HUES64 (cell line): ENCODE measurements around the gene EARS2.
A peak's percentile ranks its signal among the peaks of the same experiment; 100 is the strongest.
"Not testable (repeated sequence)": the region's sequence is repeated elsewhere in the genome, so short reads cannot be mapped to it uniquely, and the experiment has no call there.

Source experiments
- H3K27ac ChIP-seq: 2 replicates; pipeline ENCODE4 v1.7.0; 2013; ENCODE audit warnings: low read depth, low read length, inconsistent platforms
- H3K27me3 ChIP-seq: 2 replicates; pipeline ENCODE4 v1.6.1; 2013; ENCODE audit warnings: mild to moderate bottlenecking, low read length; ENCODE audit not compliant: insufficient read depth
- H3K36me3 ChIP-seq: 2 replicates; pipeline ENCODE4 v1.6.1; 2013; ENCODE audit warnings: mild to moderate bottlenecking, low read length; ENCODE audit not compliant: insufficient read depth
- H3K4me1 ChIP-seq: 2 replicates; pipeline ENCODE4 v1.6.1; 2013; ENCODE audit warnings: mild to moderate bottlenecking, low read length, moderate library complexity; ENCODE audit not compliant: insufficient read depth
- H3K4me3 ChIP-seq: 2 replicates; pipeline ENCODE4 v1.5.1; 2013; ENCODE audit warnings: mild to moderate bottlenecking, low read length, moderate library complexity
- H3K9ac ChIP-seq: 2 replicates; pipeline ENCODE4 v1.6.1; 2013; ENCODE audit warnings: mild to moderate bottlenecking, low read depth, low read length
- H3K9me3 ChIP-seq: 2 replicates; pipeline ENCODE4 v1.6.1; 2013; ENCODE audit warnings: low read depth, low read length; ENCODE audit not compliant: insufficient read depth
- WGBS: fragments of 150-250, 120-280 bp; methylation state at CpG from one replicate; pipeline ENCODE4 v1.1.7; 2013; ENCODE audit warnings: missing lambda C conversion rate; 5-methylcytosine and 5-hydroxymethylcytosine counted together

EARS2 gene

GRCh38 chr16:23494188-23494587, 63.0 kb downstream of the EARS2 start:
- H3K4me3 ChIP-seq = no peak overlapping the region
- no peak overlapping the region for H3K27ac ChIP-seq
- H3K9me3 ChIP-seq = no peaks in the 10 kb centered on the region
- no peaks in the 10 kb centered on the region for H3K4me1 ChIP-seq
- H3K27me3 ChIP-seq = no peaks in the 10 kb centered on the region
- WGBS = 96% methylated on average over 11 of the region's 11 CpGs
- H3K9ac ChIP-seq = no peak overlapping the region
- H3K36me3 ChIP-seq = peaks cover 81% of the 10 kb centered on the region

DNA sequence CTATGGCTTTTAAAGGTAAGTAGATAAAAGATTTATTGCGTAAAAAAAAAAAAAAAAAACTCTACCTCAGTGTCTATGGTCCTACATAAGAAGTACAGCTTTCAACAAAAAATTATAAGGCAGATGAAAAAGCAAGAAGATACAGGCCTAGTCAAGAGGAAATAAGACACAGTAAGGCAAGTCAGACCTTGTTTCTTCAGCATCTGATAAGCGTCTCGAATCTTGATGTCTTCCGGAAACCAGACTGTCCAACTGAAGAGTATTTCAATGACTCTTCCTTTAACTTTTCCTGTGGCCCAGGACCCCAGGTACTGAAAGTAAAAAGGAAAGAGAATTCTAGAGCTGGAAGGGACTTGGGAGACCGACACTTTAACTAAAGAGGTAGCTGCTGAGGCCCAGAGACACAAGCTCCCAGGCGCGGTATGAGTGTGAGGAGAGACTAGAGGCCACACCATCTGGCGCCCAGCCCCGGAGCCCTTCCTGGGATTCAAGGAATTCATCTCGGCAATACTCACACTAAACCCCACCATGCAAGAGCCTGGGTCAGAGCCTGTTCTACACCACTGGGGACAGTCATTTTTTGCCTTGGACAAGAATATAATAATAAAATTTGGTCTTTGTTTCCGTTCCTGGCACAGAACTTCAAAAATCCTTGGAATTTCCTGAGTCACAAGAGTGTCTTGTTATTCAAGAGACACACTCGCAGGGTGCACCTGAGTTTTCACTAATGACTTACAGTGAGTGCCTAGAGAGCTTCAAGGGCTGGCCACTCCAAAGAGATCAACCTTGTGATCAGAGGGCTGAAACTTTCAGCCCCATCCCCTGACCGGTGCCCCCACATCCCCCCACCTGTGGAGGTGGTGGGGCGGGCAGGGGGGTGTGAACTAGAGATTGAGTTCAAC, 65.4 kb downstream of the EARS2 start:
- Histone ChIP-seq H3K9ac (0 out of 2 replicates have a peak overlapping the region, but pooled peaks have one; percentile 24), H3K36me3 (peaks cover 96% of the 10 kb centered on the region), H3K9me3 (no peaks in the 10 kb centered on the region), H3K27me3 (no peaks in the 10 kb centered on the region), H3K4me3 (no peak overlapping the region), H3K27ac (no peak overlapping the region; the same call in 1 of the 2 replicates), H3K4me1 (no peaks in the 10 kb centered on the region)
- 92% methylated on average over 11 of the region's 14 CpGs for WGBS

- Histone ChIP-seq H3K4me3 (no peak overlapping the region), H3K27ac (no peak overlapping the region), H3K27me3 (no peaks in the 10 kb centered on the region), H3K4me1 (no peaks in the 10 kb centered on the region), H3K9ac (no peak overlapping the region), H3K9me3 (no peaks in the 10 kb centered on the region), H3K36me3 (peaks cover 98% of the 10 kb centered on the region)
- 96% methylated on average over 5 of the region's 5 CpGs for WGBS
Observed at GRCh38 chr16:23486480-23486879, 70.7 kb downstream of the EARS2 start.

DNA sequence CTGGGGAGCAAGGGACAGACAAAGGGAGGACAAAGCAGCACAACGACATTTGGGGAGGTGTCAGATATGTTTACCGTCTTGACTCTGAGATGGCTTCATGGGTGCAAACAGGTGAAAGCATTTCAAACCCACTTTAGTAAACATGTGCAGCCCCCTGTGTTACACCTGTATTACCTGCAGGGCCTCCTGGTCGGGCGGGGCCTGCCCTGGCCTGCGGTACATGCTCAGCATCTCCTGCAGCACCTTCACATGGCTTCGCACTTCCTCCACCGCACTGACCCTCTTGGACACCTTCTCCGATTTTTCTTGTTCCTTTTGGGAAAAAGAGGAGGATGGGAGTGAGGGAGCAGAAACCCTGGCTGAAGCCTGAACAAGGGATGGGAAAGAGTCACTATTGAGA, 71.3 kb downstream of the EARS2 start:
- Histone ChIP-seq H3K4me3 (no peak overlapping the region), H3K27ac (no peak overlapping the region), H3K4me1 (no peaks in the 10 kb centered on the region), H3K27me3 (no peaks in the 10 kb centered on the region), H3K9ac (no peak overlapping the region), H3K9me3 (no peaks in the 10 kb centered on the region), H3K36me3 (peaks cover 98% of the 10 kb centered on the region)
- WGBS = 98% methylated on average over 8 of the region's 8 CpGs

DNA sequence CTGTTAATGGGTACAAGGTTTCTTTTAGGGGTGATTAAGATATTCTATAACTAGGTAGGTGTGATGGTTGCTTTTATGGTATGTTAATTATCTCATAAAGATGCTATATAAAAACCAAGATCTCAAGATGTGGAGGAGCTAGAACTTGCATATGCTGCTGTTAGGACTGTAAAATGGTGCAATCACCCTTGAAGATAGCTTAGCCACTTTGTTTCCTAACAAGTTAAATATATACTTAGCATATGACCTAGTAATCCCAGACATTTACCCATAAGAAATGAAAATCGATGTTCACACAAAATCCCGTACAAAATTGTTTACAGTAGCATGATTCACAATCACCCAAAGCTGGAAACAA, 71.9 kb downstream of the EARS2 start:
- no peaks in the 10 kb centered on the region for H3K27me3 ChIP-seq
- no peak overlapping the region for H3K4me3 ChIP-seq
- H3K4me1 ChIP-seq = no peaks in the 10 kb centered on the region
- H3K36me3 ChIP-seq = peaks cover 98% of the 10 kb centered on the region
- 96% methylated on average over 2 of the region's 2 CpGs for WGBS
- H3K27ac ChIP-seq = no peak overlapping the region
- no peak overlapping the region for H3K9ac ChIP-seq
- H3K9me3 ChIP-seq = no peaks in the 10 kb centered on the region

DNA sequence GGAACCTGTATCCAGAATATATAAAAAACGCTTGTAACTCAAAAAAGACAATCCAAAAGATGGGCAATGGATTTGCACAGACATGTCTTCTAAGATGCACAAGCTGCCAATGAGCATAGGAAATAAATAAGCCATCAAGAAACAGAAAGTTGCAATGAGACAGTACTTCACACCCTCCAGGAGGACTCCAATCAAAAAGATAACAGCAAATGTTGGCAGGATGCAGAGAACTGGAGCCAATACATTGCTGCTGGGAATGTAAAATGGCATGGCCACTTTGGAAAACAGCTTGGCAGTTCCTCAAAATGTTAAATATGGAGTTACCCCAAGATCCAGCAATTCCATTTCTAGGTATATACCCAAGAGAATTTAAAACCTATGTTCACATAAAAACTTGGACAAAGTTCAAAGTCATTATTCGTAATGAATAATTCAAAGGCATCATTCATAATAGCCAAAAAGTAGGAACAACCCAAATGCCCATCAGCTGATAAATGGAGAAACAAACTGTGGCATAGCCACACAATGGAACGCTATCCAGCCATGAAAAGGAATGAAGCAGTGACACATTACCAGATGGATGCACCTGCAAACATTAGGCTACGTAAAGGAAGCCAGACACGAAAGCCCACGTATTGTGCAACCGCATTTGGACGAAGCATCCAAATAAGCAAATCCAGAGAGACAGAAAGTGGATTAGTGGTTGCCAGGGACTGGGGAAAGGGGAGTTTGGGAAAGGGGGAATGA, 72.5 kb downstream of the EARS2 start:
- Histone ChIP-seq H3K27ac (no peak overlapping the region), H3K9ac (no peak overlapping the region), H3K27me3 (no peaks in the 10 kb centered on the region), H3K9me3 (no peaks in the 10 kb centered on the region), H3K4me1 (no peaks in the 10 kb centered on the region), H3K4me3 (no peak overlapping the region), H3K36me3 (peaks cover 98% of the 10 kb centered on the region)
- WGBS = 95% methylated on average over 8 of the region's 8 CpGs

- not testable (repeated sequence) for H3K4me1 ChIP-seq, H3K9me3 ChIP-seq, H3K9ac ChIP-seq, H3K27me3 ChIP-seq, H3K4me3 ChIP-seq, H3K27ac ChIP-seq
- 98% methylated on average over 8 of the region's 8 CpGs for WGBS
- peaks cover 98% of the 10 kb centered on the region for H3K36me3 ChIP-seq
Observed at GRCh38 chr16:23483492-23483891, 73.7 kb downstream of the EARS2 start.

DNA sequence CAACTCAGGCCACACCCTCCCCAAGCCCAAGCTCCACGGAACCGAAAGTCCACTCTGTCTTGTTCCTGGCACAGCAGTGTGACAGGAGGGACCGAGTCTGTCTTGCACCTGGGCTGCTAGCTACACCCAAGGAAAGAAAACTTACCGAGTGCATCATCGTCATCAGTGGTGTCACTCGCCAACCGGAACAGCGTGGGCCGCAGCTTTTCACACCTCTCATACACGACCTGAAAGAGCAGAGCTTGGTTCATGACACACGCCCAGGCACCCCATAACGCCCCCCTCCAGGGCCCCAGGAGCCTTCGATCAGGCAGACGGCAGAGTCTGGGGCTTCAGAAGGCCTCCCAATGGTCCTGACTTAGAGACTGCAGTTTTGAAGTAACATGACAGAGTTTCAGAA, 74.4 kb downstream of the EARS2 start:
- H3K4me3 ChIP-seq = no peak overlapping the region
- H3K27ac ChIP-seq = no peak overlapping the region
- H3K36me3 ChIP-seq = peaks cover 98% of the 10 kb centered on the region
- no peaks in the 10 kb centered on the region for H3K27me3 ChIP-seq
- no peaks in the 10 kb centered on the region for H3K9me3 ChIP-seq
- 96% methylated on average over 14 of the region's 14 CpGs for WGBS
- H3K9ac ChIP-seq = no peak overlapping the region
- H3K4me1 ChIP-seq = no peaks in the 10 kb centered on the region

DNA sequence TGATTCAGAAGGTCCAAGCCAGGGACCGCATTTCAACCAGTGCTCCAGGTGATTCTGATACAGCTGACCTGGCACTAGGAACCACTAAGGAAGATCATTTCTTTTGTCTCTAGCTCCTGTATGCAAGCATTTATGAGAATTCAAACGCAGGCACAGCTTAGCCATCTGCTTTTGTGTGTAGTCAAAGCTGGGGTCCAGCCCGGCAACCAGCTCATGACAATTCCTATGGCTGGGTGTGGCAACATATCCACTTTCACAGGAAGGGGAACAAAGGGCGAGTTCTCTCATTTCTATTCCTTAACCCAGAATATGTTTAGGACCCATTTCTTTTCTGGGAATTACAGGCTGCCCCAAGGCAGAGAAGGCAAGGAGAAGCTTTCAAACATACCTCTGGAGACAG, 76.9 kb downstream of the EARS2 start:
- 96% methylated on average over 4 of the region's 4 CpGs for WGBS
- Histone ChIP-seq H3K27me3 (no peaks in the 10 kb centered on the region), H3K9me3 (no peaks in the 10 kb centered on the region), H3K36me3 (peaks cover 98% of the 10 kb centered on the region), H3K4me1 (no peaks in the 10 kb centered on the region), H3K4me3 (no peak overlapping the region), H3K27ac (no peak overlapping the region), H3K9ac (no peak overlapping the region)

- peaks cover 98% of the 10 kb centered on the region for H3K36me3 ChIP-seq
- no peak overlapping the region for H3K9ac ChIP-seq
- no peaks in the 10 kb centered on the region for H3K9me3 ChIP-seq
- no peak overlapping the region for H3K4me3 ChIP-seq
- H3K27ac ChIP-seq = no peak overlapping the region
- H3K27me3 ChIP-seq = no peaks in the 10 kb centered on the region
- 89% methylated on average over 3 of the region's 3 CpGs for WGBS
- H3K4me1 ChIP-seq = no peaks in the 10 kb centered on the region
Observed at GRCh38 chr16:23479138-23479537, 78.0 kb downstream of the EARS2 start.

GRCh38 chr16:23478566-23478965, 78.6 kb downstream of the EARS2 start:
- Histone ChIP-seq H3K4me1 (no peaks in the 10 kb centered on the region), H3K9ac (no peak overlapping the region), H3K9me3 (no peaks in the 10 kb centered on the region), H3K27ac (no peak overlapping the region), H3K27me3 (no peaks in the 10 kb centered on the region), H3K36me3 (peaks cover 99% of the 10 kb centered on the region), H3K4me3 (no peak overlapping the region)
- WGBS = 98% methylated on average over 3 of the region's 3 CpGs
